ENCODE results near the gene SCYL2.

The SCYL2 gene

GRCh38 chr12:100388382-100388781 is 121.4 kb downstream of the SCYL2 start:
- no peak for TF ChIP-seq GLIS3 (CRISPR knock-in tag; IDR thresholded peaks at IDR 0.05)
- TF ChIP-seq BACH2 (CRISPR knock-in tag; IDR thresholded peaks at IDR 0.05; ENCODE audit: borderline replicate concordance), result no peak
- TF ChIP-seq OSR1 (CRISPR knock-in tag; IDR thresholded peaks at IDR 0.05), result no peak
- no peak for TF ChIP-seq SNAI2 (CRISPR knock-in tag; IDR thresholded peaks at IDR 0.05)
- no peak for TF ChIP-seq ZFP3 (CRISPR knock-in tag; IDR thresholded peaks at IDR 0.05)
- no peak for TF ChIP-seq TOX (CRISPR knock-in tag; IDR thresholded peaks at IDR 0.05; ENCODE audit: borderline replicate concordance)
- no peak for TF ChIP-seq CSDC2 (CRISPR knock-in tag; IDR thresholded peaks at IDR 0.05)
- no peak for TF ChIP-seq PPARA (CRISPR knock-in tag; IDR thresholded peaks at IDR 0.05; ENCODE audit: borderline replicate concordance)
- no peak for TF ChIP-seq ZNF8 (CRISPR knock-in tag; IDR thresholded peaks at IDR 0.05)
- TF ChIP-seq ZNF70 (CRISPR knock-in tag; IDR thresholded peaks at IDR 0.05), result no peak
- no peak for TF ChIP-seq RARB (CRISPR knock-in tag; IDR thresholded peaks at IDR 0.05)
- TF ChIP-seq TSHZ2 (CRISPR knock-in tag; IDR thresholded peaks at IDR 0.05), result no peak
- no peak for TF ChIP-seq ISL1 (CRISPR knock-in tag; IDR thresholded peaks at IDR 0.05)
- no peak for ATAC-seq
